ENCODE data around the gene SPDYC.
"Not testable (repeated sequence)": the region's sequence is repeated elsewhere in the genome, so short reads cannot be mapped to it uniquely, and the experiment has no call there.

Gene SPDYC

GRCh38 chr11:65148657-65149056 lies 21.4 kb upstream of the SPDYC start:
- DNase-seq (ENCODE audit: low read depth in 2 of 2): no peak
- H3K4me3 ChIP-seq (replicated peaks in 1 of 2; ENCODE audit: low read depth in 2 of 2, low read length in 2 of 2): no peak overlapping the region
- TF ChIP-seq CTCF (IDR thresholded peaks at IDR 0.05; ENCODE audit: low read depth, low read length): no peak

- not testable (repeated sequence) for DNase-seq (ENCODE audit: low read depth in 2 of 2); H3K4me3 ChIP-seq (replicated peaks in 1 of 2; ENCODE audit: low read depth in 2 of 2, low read length in 2 of 2)
Observed at GRCh38 chr11:65150131-65150508, 19.9 kb upstream of the SPDYC start.

GRCh38 chr11:65150509-65151299 lies 19.3 kb upstream of the SPDYC start:
- peak; percentile 62 to 88 for DNase-seq (ENCODE audit: low read depth in 2 of 2)
- H3K4me3 ChIP-seq (replicated peaks in 1 of 2; ENCODE audit: low read depth in 2 of 2, low read length in 2 of 2): no peak overlapping the region
- no peak for TF ChIP-seq CTCF (IDR thresholded peaks at IDR 0.05; ENCODE audit: low read depth, low read length)

GRCh38 chr11:65151331-65151899 lies 18.6 kb upstream of the SPDYC start:
- no peak overlapping the region for H3K4me3 ChIP-seq (replicated peaks in 1 of 2; ENCODE audit: low read depth in 2 of 2, low read length in 2 of 2)
- TF ChIP-seq CTCF (IDR thresholded peaks at IDR 0.05; ENCODE audit: low read depth, low read length): no peak
- DNase-seq (ENCODE audit: low read depth in 2 of 2): no peak

GRCh38 chr11:65152122-65152521 lies 17.9 kb upstream of the SPDYC start:
- no peak for TF ChIP-seq CTCF (IDR thresholded peaks at IDR 0.05; ENCODE audit: low read depth, low read length)
- DNase-seq (ENCODE audit: low read depth in 2 of 2): no peak

GRCh38 chr11:65156256-65156655 lies 13.8 kb upstream of the SPDYC start:
- TF ChIP-seq CTCF (IDR thresholded peaks at IDR 0.05; ENCODE audit: low read depth, low read length): no peak
- DNase-seq (ENCODE audit: low read depth in 2 of 2): no peak
- no peak overlapping the region for H3K4me3 ChIP-seq (replicated peaks in 1 of 2; ENCODE audit: low read depth in 2 of 2, low read length in 2 of 2)

More at GRCh38 chr11:65152122-65152521, 17.9 kb upstream of the SPDYC start:
- no peak overlapping the region for H3K4me3 ChIP-seq (replicated peaks in 1 of 2; ENCODE audit: low read depth in 2 of 2, low read length in 2 of 2)

GRCh38 chr11:65156926-65157325 lies 13.1 kb upstream of the SPDYC start:
- no peak for TF ChIP-seq CTCF (IDR thresholded peaks at IDR 0.05; ENCODE audit: low read depth, low read length)
- no peak for DNase-seq (ENCODE audit: low read depth in 2 of 2)
- H3K4me3 ChIP-seq (replicated peaks in 1 of 2; ENCODE audit: low read depth in 2 of 2, low read length in 2 of 2): no peak overlapping the region

All from cardiac fibroblast (primary cell).